NCI-H1436 (cell line): ENCODE data around the gene LYST.

Source experiments
- DNase-seq: peaks from one replicate; lab custom pipeline; 2025; lab: John Stamatoyannopoulos, UW

LYST gene

DNA sequence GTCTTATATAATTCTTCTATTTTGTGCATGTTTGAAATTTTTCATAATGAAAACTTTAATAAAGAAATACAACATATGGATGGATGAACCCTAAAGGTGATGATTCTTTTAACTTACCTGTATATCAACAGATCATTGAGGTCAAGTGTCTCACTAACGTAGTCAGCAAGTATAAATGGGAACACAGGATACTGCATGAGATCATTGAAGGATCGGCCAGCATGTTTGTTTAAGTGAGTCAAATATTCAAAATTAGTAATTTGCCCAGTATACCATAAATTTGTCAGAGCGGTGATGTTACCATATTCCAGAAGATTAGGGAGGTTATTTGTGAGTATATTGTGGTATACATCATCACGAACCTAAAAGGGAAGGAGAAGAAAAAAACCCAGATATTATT lies 146.2 kb downstream of the LYST start:
- no peak for DNase-seq

DNA sequence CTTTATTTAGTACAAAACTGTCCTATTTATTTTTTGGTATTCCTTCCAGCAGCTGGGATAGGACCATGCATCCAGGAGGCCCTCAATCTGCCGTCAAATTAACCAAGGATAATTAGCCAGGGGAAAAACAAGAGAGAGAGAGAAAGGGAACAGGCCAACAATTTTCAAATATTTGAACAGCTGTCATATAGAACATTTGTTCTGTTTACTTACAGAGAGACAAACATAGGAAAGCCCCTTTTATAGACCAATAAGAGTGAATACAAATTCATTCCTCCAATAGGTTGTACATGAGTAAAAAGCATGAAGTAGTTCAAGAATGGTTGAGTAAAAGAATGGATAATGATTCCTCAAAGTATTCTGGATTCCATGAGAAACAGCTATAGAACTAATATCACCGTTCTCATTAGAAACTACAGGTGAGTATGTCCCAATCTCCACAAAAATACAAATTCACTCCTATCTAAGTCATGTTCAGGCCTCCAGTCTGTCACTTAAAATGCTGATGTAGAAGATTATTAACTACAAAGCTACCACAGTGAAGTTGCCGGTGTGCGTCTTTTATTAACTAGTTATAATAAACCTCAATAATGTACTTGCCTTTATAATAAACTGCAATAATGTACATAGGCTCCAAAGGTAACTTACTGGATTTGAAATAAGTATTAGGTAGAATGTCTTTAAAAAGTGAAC lies 152.4 kb downstream of the LYST start:
- DNase-seq: peak; percentile 43

DNA sequence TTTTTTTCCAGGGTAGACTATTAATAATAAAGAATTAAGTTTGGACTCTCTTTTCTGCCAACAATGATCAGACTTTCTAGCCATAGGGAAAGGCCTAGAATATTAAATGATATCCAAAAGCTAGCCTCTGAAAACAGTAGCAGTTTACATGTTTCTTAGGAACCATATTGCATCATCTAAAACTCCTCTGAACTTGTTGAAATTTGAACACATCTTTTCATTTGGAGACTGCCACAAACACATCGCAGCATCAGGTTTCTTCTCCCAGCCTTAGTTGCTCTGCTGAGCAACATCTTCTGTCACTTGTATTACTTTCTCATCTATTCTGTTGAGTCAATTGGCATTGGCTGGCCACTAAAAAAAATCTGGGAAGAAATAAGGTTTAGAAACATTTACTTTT lies 153.9 kb downstream of the LYST start:
- DNase-seq: no peak

DNA sequence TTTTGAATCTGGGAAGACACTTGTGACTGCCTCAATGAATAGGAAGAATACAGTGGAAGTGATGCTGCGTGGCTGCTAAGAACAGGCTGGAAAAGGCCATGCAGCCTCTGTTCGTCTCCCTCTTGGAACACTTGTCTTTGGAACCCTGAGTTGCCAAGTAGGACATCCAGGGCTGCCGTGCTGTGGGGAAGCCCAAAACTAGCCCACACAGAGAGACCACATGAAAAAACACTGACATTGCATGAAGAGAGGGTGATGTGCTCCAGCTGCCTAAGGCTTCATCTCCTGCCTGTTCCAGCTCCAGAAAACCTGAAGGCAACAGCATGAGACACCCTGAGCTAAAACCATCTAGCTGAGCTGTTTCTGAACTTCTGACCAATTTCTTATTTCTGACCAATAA lies 156.0 kb downstream of the LYST start:
- no peak for DNase-seq

DNA sequence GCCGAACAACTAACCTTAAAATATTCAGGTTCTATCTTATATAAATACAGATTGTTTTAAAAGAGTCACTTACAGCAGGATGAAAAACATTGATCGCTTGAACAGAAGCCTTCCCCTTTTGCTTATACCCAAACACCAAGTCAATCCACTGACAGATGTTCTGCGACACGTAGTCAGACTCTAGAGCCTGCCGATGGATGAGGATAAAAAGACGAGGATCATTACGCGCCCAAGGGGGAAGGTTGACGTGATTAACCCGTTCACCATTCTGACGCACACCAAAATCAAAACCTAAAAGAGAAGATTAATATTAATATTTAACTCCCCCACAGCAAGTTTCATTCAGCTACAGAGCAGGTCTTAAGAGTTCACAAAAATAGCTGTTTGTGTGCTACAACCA lies 157.7 kb downstream of the LYST start:
- DNase-seq: no peak

DNA sequence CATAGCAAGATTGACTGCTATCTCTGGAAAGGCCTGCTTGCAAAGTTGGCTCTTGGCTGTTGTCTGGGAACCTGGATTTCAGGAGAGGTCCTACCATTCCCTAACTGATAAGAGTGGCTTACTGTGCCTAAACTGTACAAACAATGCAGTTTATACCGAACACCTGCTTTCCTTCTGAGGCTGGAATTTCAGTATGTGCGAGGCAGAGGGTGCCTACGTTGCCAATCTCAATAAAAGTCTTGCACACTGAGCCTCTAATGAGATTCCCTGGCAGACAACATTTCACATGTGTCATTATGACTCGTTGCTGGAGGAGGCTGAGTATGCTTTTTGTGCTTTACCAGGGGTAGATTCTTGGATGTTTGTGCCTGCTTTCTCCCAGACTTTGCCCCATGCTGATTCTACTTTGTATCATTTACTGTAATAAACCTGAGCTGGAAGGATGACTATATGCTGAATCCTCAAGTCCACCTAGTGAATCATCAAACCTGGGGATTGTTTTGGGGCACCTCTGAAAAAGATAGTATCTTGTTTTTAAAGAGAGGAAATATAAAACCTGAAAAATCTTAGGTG lies 158.2 kb downstream of the LYST start:
- no peak for DNase-seq

DNA sequence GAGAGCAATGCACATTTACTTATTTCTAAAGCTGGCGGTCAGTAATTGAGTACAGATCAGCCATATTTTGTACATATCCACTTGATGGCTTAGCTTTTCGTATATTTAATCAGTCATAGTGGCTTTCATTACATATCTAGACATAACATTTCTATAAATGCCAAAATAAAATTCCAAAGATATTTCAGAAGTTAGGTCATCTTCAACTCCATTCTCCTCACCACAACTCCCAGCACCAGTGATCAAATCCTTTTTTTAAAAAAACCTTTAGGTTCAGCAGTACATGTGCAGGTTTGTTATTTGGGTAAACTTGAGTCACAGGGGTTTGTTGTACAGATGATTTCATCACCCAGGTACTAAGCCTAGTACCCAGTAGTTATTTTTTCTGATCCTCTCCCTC lies 163.2 kb downstream of the LYST start:
- DNase-seq: no peak

DNA sequence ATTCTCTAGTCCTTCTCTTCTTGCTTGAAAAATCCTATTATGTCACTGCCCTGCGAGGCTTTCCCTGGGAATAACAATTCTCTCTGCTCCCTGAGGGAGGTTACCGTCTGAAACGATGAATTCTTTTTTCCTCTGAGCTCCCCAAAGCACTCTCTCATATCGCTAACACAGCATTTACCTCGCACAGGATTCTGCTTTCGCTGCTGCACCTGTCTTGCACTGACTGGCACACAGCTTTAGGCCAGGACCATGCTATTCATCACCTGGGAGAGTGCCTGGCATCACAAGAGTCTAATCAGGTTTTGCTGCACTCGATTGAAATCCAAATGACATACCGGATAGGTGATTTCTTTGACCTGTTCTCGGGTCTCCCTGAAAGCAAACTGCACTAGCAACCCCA lies 164.3 kb downstream of the LYST start:
- no peak for DNase-seq

DNA sequence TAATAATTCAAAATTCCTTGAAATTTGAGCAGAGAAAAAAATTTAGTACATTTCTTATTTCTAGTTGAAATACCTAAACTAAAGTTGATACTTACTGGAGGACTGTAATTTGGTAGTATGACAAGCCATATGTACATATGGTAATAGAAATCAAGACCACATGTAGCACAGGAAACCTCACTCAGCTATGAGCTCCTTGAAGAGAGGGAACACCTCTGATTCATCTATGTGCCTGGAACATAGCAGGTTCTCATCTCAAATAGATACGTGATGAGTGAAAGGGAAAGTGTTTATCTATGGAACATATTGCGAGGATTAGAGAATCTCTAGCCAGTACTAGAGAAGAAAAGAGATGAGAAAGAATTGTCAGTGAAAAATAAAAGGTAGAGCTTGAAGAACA lies 169.2 kb downstream of the LYST start:
- DNase-seq: no peak

DNA sequence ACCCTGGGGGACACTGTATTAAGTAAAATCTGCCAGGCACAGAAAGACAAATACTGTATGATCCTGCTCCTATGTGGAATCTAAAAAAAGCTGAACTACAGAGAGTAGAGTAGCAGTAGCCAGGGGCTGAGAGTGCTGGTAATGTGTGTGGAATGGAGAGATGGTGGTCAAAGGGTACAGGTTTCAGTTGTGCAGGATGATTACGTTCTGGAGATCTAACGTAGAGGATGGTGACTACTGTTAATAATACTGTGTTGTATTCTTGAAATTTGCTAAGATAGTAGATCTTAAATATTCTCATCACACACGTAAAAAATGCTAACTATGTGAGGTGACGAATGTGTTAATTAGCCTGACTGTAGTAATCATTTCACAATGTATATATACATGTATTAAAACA lies 177.3 kb downstream of the LYST start:
- DNase-seq: no peak

DNA sequence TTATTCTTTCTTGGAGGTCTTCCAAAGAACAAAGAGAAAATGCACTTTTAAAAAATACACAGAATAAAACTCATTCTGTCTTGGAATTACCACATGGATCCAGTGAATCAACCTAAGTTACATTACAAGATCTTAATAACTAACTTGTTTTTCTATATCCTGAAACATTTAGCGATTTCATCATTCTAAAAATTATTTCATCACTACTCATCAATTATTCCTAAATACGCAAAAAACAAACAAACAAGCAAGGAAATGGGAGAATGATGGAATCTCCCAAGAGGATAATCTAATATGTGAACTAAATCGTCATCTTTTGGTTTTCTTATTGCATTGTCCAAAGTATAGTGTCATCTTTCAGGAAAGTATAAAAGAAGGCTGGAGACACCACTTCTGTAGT lies 178.6 kb downstream of the LYST start:
- DNase-seq: no peak

DNA sequence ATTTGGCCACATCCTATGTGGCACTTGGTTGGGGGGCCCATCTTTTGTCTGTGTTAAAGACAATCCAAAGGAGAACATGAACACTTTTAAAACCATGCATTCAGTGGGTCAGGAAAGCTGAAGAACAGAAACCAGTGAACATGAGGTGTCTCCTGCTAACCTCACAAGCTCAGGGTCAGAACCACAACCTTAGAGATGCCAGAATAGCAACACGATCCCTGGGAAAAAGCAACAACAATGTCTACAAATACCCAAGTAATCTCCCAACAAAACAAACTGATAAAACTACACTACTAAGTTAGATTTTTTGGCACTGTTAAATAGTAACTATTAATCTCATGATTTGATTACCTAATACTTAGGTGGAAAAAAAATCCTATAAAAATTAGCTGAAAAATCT lies 183.1 kb downstream of the LYST start:
- DNase-seq: no peak

DNA sequence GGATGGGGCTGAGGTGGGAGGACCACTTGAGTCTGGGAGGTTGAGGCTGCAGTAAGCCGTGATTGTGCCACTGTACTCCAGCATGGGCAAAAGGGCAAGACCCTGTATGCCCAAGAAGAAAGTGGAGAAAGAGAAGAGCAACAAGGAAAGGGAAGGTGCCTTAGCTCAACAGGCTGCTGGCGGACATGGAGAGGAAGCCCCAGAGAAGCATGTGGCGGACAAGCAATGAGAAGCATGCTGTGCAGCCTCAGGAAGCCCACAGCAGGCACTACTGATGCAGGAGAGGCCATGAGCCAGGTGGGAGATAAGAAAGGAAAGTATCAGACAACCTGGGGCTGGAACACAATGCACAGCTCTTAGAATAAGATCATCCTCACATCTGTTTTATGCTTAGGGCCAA lies 184.5 kb downstream of the LYST start:
- no peak for DNase-seq

DNA sequence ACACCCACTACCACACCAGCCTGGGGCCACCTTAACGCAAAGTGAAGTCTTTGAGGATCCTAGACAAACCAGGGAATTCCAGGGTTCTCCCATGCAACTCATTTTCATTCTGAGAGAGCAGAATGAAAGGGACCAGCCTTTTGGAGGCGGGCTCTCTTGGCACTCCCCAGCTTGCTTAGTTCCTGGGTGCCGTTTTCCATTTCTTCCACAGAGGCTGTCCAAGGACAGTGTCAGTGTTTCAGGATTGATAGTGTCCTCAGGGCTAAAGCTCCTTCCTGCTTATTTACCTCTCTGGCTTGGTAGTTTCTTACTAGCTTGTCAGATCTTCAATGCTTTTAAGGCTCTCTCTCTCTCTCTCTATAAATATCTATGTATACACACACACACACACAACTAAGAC lies 187.1 kb downstream of the LYST start:
- DNase-seq: no peak

DNA sequence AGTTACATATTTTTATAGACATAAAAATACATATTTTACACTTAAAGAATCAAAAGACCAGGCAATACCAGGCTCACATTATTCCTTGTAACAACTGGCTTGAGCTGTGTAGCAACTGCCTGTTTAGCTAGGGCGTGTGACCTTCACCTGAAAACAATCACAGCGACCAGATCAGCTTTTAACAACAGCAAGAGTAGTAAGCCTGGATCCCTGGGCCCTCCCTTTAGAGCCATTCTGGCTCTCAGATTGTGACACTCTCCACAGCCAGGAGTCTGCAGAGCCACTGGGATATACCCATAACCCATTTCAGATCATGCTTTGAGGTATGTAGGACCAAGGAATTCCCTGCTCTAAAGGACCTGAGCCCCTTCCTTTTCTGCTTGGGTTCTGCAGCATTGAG lies 187.7 kb downstream of the LYST start:
- no peak for DNase-seq

DNA sequence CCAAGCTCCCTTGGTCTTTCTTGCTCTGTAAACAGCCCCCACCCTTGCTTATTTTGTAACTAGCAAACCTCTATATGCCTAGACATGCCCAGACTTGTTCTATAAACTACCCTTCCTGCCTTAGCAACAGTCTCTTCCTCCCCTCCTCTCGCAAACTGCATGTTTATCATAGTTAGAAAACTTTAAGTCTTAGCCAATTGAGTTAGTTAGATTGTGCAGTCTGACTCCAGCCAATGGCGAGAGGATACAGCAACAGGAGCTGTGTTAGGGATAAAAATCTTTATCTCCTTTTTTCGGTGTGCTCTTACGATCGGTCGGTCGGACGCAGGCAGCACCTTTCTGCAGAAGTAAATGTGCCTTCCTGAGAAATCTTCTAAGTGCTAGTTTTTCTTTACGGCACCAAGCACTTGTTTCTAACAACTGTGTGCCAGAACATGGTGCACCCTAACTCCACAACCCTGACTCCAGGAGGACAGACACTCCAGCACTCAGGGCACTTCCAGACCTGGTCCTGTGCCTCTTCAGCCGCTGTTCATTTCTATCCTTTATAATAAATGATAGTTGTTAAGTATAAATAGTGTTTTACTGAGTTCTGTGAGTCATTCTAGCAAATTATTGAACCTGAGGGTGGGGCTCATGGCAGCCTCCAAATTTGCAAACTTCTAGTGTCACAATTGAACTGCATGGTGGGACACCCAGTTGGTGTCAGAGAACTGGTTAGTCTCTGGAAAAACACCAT lies 191.4 kb downstream of the LYST start:
- no peak for DNase-seq

DNA sequence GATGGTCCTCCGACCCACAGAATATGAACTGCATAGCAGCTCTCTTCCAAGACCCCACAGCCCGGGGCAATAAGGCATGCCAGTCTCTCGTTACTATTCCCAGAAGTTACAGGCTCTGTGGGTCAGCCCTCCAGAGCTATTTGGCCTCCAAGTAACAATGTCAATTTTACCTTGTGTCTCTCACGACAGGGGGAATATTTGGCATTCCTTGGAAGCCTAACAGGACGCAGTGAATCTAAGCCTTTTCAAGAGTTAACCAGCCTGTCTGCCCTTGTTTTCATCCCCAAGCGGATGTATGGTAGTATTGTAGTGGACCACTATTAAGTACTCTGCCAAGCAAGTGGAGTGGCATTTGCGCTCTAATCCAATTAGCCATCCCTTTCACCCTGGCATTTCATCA lies 192.7 kb downstream of the LYST start:
- no peak for DNase-seq

DNA sequence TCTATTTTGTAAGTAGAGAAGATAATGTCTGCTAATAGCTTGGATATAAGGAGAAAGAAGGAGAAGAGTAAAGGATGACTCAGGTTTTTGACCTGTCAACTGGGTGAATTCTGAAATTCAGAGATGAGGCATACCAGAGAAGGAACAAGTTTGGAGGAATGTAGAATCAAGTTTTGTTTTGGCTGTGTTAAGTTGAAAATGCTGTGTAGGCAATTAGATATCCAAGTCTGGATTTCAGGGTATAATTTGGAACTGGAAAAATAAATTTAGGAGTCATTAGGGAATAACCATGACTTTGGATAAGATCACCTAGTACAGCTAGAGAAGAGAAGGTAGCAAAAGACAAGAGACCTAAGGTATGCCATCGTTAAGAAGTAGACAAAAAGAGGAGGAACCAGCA lies 194.7 kb downstream of the LYST start:
- DNase-seq: no peak

DNA sequence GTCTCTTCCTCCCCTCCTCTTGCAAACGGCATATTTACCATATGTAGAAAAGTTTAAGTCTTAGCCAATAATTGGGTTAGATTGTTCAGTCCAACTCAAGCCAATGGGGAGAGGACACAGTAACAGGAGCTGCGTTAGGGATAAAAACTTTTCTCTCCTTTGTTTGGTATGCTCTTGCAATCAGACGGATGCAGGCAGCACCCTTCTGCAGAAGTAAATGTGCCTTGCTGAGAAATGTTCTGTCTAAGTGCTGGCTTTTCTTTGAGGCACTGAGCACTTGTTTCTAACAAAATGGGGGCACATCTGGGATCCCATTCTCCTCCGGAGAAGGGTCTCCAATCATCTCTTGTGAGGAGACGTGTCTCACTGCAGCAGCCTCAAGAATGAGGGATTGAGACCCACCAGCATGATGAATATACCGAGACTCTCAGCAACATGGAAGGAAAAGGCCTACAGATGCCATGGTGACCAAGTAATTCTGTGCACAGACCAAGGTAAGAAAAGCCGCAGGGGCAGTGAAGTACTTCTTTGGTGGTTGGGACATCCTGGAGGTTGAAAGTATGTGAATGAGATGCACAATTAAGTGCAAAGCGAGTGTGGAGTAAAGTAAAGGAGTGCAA lies 196.4 kb downstream of the LYST start:
- no peak for DNase-seq

DNA sequence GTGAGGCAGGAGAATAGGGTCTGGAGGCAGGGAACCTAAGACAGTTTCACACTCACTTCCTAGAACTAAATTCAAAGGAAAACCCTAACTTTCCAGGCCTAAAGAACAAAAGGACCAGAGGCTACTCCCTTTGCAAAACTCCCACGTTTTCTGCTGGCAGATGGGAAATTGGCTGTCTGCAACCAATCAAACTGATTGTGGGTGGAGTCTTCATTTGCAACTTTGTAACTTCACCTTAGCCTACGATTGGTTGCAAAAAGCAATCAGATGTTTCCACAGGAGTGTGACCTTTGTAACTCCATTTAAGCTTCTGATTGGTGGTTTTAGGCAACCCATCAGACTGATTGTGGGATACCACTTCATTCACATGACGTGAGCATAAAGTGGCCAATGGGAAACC lies 197.4 kb downstream of the LYST start:
- no peak for DNase-seq

DNA sequence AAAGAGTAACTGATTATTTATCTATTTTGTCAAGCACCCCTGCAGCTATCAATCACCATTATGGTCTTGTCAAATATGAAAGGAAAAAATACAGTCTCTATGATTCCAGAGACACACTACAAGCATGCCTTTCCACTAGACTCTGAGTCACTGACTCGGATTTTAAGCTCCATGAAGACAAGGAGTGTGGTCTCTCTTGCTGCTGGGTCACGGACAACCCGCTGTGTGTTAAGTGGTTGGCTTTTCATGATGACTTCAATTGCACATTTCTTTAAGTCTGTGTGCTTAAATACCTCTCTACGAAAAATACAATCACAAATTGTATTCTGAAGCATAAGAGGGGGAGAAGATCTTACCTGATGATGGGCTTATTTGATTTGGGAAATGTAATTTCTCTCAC lies 203.1 kb downstream of the LYST start:
- DNase-seq: no peak

DNA sequence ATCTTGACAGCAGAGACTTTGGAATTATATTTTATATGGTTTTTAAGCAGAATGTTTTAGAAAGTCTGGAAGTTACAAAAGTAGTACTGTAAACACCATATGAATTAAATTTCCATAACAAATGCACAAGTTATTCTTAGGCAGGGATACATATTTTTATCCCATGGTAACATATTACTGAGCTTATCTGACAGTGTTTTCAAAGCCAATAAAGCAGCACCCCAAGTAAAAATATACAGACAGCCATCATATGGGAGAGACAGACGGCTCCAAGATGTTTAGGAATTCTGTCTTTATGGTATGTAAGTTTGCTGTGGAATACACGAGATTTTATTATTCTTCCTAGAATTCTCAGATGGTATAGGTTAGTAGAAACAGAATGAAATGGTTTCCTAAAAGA lies 205.1 kb downstream of the LYST start:
- DNase-seq: no peak

DNA sequence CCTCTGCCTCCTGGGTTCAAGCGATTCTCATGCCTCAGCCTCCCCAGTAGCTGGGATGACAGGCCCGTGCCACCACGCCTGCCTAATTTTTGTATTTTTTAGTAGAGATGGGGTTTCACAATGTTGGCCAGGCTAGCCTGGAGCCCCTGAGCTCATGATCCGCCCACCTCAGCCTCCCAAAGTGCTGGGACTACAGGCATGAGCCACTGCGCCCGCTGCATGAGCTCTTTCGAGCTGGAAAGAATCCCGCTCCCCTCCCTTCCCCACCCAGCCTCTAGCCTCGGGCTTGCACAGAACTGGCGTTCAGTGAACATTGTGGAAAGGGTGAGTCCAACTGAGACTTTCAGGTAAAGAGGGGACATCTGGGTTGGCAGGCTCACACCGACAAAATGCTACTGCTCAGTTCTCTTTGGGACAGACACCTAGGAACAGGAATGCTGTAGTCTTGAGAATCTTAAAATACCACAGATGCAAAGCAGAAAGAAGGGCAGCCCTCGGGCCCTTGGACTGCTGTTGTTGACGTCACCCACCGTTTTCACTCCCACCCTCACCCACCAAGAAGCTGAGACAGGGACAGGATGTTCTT lies 207.4 kb downstream of the LYST start:
- DNase-seq: no peak
